Esophagus muscularis mucosa (tissue), 4 donors: ENCODE data around the gene CLNK. TPM values are rescaled to one million over a fixed set of nuclear protein-coding genes. Genes with fewer than 3 reads are reported as not detected.

Experiments used
- DNase-seq: peaks from one replicate; pipeline ENCODE4 v3.0.0-alpha.2; 2017; ENCODE audit errors: extremely low spot score
- H3K27ac ChIP-seq, 4 donors: fragments of 200-600 bp; sonication (generic); replicated peaks in 1 of 4; 1 replicate in 3 of 4; 2 replicates in 1 of 4; pipeline ENCODE4 v1.5.1; 2016 to 2019; ENCODE audit warnings: mild to moderate bottlenecking in 1 of 4
- H3K27me3 ChIP-seq, 4 donors: fragments of 200-600 bp; sonication (generic); one replicate each; pipeline versions ENCODE4 v1.5.1 to v1.6.0; 2016 to 2019
- H3K36me3 ChIP-seq, 4 donors: fragments of 200-600 bp; sonication (generic); one replicate each; pipeline ENCODE4 v1.5.1; 2016 to 2019
- H3K4me1 ChIP-seq, 4 donors: fragments of 200-600 bp; sonication (generic); one replicate each; pipeline ENCODE4 v1.5.1; 2016 to 2019
- H3K4me3 ChIP-seq, 4 donors: fragments of 200-600 bp; sonication (generic); 1 replicate in 2 of 4; 2 replicates in 2 of 4; pipeline ENCODE4 v1.5.1; 2016 to 2019; ENCODE audit warnings: mild to moderate bottlenecking in 4 of 4, moderate library complexity in 1 of 4
- H3K9me3 ChIP-seq, 4 donors: fragments of 200-600 bp; sonication (generic); 1 replicate in 3 of 4; 2 replicates in 1 of 4; pipeline ENCODE4 v1.5.1; 2016 to 2019
- CTCF ChIP-seq, 3 experiments: fragments of 200-600 bp in 2 of 3; fragments of 450-650 bp in 1 of 3; sonication (generic) in 2 of 3; IDR thresholded peaks; one replicate each; pipeline ENCODE4 v1.5.1; 2017 to 2019; ENCODE audit warnings: antibody characterized with exemption in 3 of 3, mild to moderate bottlenecking in 2 of 3, moderate library complexity in 1 of 3
- EP300 ChIP-seq: sonication (generic); formaldehyde crosslinking; IDR thresholded peaks from one replicate; pipeline ENCODE4 v1.6.1; 2017; ENCODE audit warnings: antibody characterized with exemption
- POLR2A ChIP-seq: fragments of 450-650 bp; IDR thresholded peaks from one replicate; pipeline ENCODE4 v1.6.1; 2017; ENCODE audit warnings: antibody characterized with exemption, moderate library complexity, mild to moderate bottlenecking, low read depth
- POLR2AphosphoS5 ChIP-seq, 2 donors: sonication (generic); formaldehyde crosslinking; IDR thresholded peaks; one replicate each; pipeline ENCODE4 v1.6.1; 2017; ENCODE audit warnings: antibody characterized with exemption in 2 of 2
- WGBS: methylation state at CpG from one replicate; pipeline ENCODE4 v1.1.5; 2018; 5-methylcytosine and 5-hydroxymethylcytosine counted together
- intact Hi-C: fragments of 100-400 bp; cut with DNase I; formaldehyde crosslinking; loops from one replicate; pipeline ENCODE4 v1.15.1; 2023
- total RNA-seq, 4 donors: library from RNA; depleted of rRNA; stranded (reverse); fragments of >200 nt; gene quantifications; one replicate each; pipeline versions ENCODE4 v1.1.0 to v1.2.1, GENCODE V29; 2016

CLNK gene
- not detected for total RNA-seq

- DNase-seq: no peak
- Histone ChIP-seq H3K9me3 (no peaks in the 10 kb centered on the region), H3K27ac (no peak within 1 kb of the TSS), H3K27me3 (no peaks in the 10 kb centered on the region), H3K4me3 (no peak within 1 kb of the TSS), H3K36me3 (no peaks in the 10 kb centered on the region), H3K4me1 (no peaks in the 10 kb centered on the region)
- 87% methylated on average over 8 of the region's 8 CpGs for WGBS
- intact Hi-C loops: no loop called here
- TF ChIP-seq CTCF (IDR thresholded peaks at IDR 0.05): no peak
- no peak for TF ChIP-seq EP300
These were observed at the start of gene CLNK for GRCh38 chr4:10684631-10685030. CLNK (minus strand) TSS chr4:10684768; CDS start chr4:10667869, 16,899 bp downstream.

DNA sequence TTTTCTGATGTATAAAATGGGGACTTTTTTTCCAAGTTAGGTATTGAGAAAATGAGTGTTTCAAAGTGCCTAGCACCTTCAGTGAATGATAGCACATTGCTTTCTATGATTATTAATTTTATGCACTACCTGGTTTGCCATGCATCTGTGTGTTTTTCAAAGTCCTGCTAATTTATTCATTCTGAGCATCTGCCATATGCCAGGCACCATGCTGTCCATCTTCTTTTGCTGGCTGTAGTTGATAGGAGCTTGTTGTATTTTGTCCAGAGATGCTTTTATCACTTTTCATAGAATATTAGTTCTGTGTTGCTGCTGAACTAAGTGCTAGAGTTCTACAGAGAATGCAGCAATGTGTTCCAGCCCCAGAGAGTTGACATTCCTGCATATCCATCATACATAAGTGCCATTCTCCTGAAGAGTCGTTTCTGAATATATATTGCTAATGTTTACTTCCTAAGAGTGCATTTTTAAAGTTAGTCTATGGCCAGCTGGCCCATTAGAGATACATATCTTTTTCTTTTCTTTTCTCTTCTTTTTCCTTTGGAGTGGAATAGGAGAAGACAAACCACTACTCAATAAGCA is 49.0 kb upstream of the CLNK start:
- WGBS: 50% methylated on average over 1 of the region's 1 CpG
- TF ChIP-seq EP300: no peak
- TF ChIP-seq POLR2AphosphoS5 (IDR thresholded peaks at IDR 0.05): no peak
- TF ChIP-seq CTCF (IDR thresholded peaks at IDR 0.05): no peak
- TF ChIP-seq POLR2A: no peak
- H3K27ac ChIP-seq: no peak overlapping the region
- no peak overlapping the region for H3K4me3 ChIP-seq
- DNase-seq: no peak
- H3K4me1 ChIP-seq: no peaks in the 10 kb centered on the region
- intact Hi-C loops: no loop called here
- no peaks in the 10 kb centered on the region for H3K27me3 ChIP-seq
- no peaks in the 10 kb centered on the region for H3K9me3 ChIP-seq
- no peaks in the 10 kb centered on the region for H3K36me3 ChIP-seq

- H3K9me3 ChIP-seq: no peaks in the 10 kb centered on the region
- 60% methylated on average over 5 of the region's 5 CpGs for WGBS
- H3K36me3 ChIP-seq: no peaks in the 10 kb centered on the region
- H3K27me3 ChIP-seq: no peaks in the 10 kb centered on the region
- H3K4me1 ChIP-seq: no peaks in the 10 kb centered on the region
- no peak for DNase-seq
- intact Hi-C loops: no loop called here
- no peak for TF ChIP-seq EP300
- no peak for TF ChIP-seq CTCF (IDR thresholded peaks at IDR 0.05)
- TF ChIP-seq POLR2A: no peak
- TF ChIP-seq POLR2AphosphoS5 (IDR thresholded peaks at IDR 0.05): no peak
- no peak overlapping the region for H3K27ac ChIP-seq
- H3K4me3 ChIP-seq: no peak overlapping the region
These were observed 48.4 kb upstream of the CLNK start for GRCh38 chr4:10732914-10733415.

- Histone ChIP-seq H3K27ac (no peak overlapping the region), H3K36me3 (no peaks in the 10 kb centered on the region), H3K9me3 (no peaks in the 10 kb centered on the region), H3K4me3 (no peak overlapping the region), H3K4me1 (no peaks in the 10 kb centered on the region), H3K27me3 (no peaks in the 10 kb centered on the region)
- no peak for DNase-seq
- TF ChIP-seq EP300 (no peak), CTCF (IDR thresholded peaks at IDR 0.05) (no peak), POLR2A (no peak), POLR2AphosphoS5 (IDR thresholded peaks at IDR 0.05) (no peak)
- 40% methylated on average over 3 of the region's 3 CpGs for WGBS
- intact Hi-C loops: no loop called here
These were observed 47.8 kb upstream of the CLNK start for GRCh38 chr4:10732235-10732913.
